ENCODE data around the gene CNTNAP2.
"Not testable (repeated sequence)": the region's sequence is repeated elsewhere in the genome, so short reads cannot be mapped to it uniquely, and the experiment has no call there.

The CNTNAP2 gene

GRCh38 chr7:147595042-147595441, 1478.4 kb downstream of the CNTNAP2 start:
- H3K4me3 ChIP-seq (ENCODE audit: insufficient read depth, low read length, poor library complexity, severe bottlenecking), result no peak overlapping the region
- H3K36me3 ChIP-seq (ENCODE audit: low read length), result no peaks in the 10 kb centered on the region
- H4K20me1 ChIP-seq (ENCODE audit: low read depth, low read length), result no peaks in the 10 kb centered on the region
- no peaks in the 10 kb centered on the region for H3K9me2 ChIP-seq (replicated peaks; ENCODE audit: insufficient read depth, low read length)
- no peak overlapping the region for H3K27ac ChIP-seq (ENCODE audit: low read depth, low read length)
- no peak overlapping the region for H2AFZ ChIP-seq (ENCODE audit: low read depth, low read length, severe bottlenecking)
- H3K4me2 ChIP-seq (ENCODE audit: low read depth, low read length, poor library complexity, severe bottlenecking), result no peak overlapping the region
- TF ChIP-seq EZH2phosphoT487 (conservative IDR thresholded peaks at IDR 0.05; ENCODE audit: low read length) (no peak), CTCF (IDR thresholded peaks at IDR 0.05; ENCODE audit: insufficient read depth, low read length, poor library complexity, severe bottlenecking) (no peak)
- H3K79me2 ChIP-seq (ENCODE audit: insufficient read depth, low read length), result no peaks in the 10 kb centered on the region
- H3K27me3 ChIP-seq (ENCODE audit: low read length), result no peaks in the 10 kb centered on the region
- H3K9me3 ChIP-seq (ENCODE audit: insufficient read depth, low read length), result no peaks in the 10 kb centered on the region
- no peaks in the 10 kb centered on the region for H3F3A ChIP-seq (ENCODE audit: insufficient read depth)
- no peak overlapping the region for H3K9ac ChIP-seq (ENCODE audit: low read length)

- not testable (repeated sequence) for H3K4me2 ChIP-seq (ENCODE audit: low read depth, low read length, poor library complexity, severe bottlenecking)
These were observed 1482.1 kb downstream of the CNTNAP2 start for GRCh38 chr7:147598687-147599086.

GRCh38 chr7:147605323-147605722, 1488.7 kb downstream of the CNTNAP2 start:
- Histone ChIP-seq H3K36me3 (ENCODE audit: low read length) (no peaks in the 10 kb centered on the region), H3K79me2 (ENCODE audit: insufficient read depth, low read length) (no peaks in the 10 kb centered on the region), H3F3A (ENCODE audit: insufficient read depth) (no peaks in the 10 kb centered on the region), H3K9ac (ENCODE audit: low read length) (no peak overlapping the region), H3K9me2 (replicated peaks; ENCODE audit: insufficient read depth, low read length) (no peaks in the 10 kb centered on the region), H3K27ac (ENCODE audit: low read depth, low read length) (no peak overlapping the region), H3K4me3 (ENCODE audit: insufficient read depth, low read length, poor library complexity, severe bottlenecking) (no peak overlapping the region), H3K4me2 (ENCODE audit: low read depth, low read length, poor library complexity, severe bottlenecking) (no peak overlapping the region), H3K9me3 (ENCODE audit: insufficient read depth, low read length) (no peaks in the 10 kb centered on the region), H4K20me1 (ENCODE audit: low read depth, low read length) (no peaks in the 10 kb centered on the region), H3K27me3 (ENCODE audit: low read length) (no peaks in the 10 kb centered on the region), H2AFZ (ENCODE audit: low read depth, low read length, severe bottlenecking) (no peak overlapping the region)
- TF ChIP-seq CTCF (IDR thresholded peaks at IDR 0.05; ENCODE audit: insufficient read depth, low read length, poor library complexity, severe bottlenecking) (no peak), EZH2phosphoT487 (conservative IDR thresholded peaks at IDR 0.05; ENCODE audit: low read length) (no peak)

More at GRCh38 chr7:147598687-147599086, 1482.1 kb downstream of the CNTNAP2 start:
- not testable (repeated sequence) for H3K27ac ChIP-seq (ENCODE audit: low read depth, low read length); H3F3A ChIP-seq (ENCODE audit: insufficient read depth); H3K9ac ChIP-seq (ENCODE audit: low read length); H2AFZ ChIP-seq (ENCODE audit: low read depth, low read length, severe bottlenecking); H3K4me3 ChIP-seq (ENCODE audit: insufficient read depth, low read length, poor library complexity, severe bottlenecking); H4K20me1 ChIP-seq (ENCODE audit: low read depth, low read length); H3K9me3 ChIP-seq (ENCODE audit: insufficient read depth, low read length); H3K36me3 ChIP-seq (ENCODE audit: low read length); H3K27me3 ChIP-seq (ENCODE audit: low read length); H3K79me2 ChIP-seq (ENCODE audit: insufficient read depth, low read length); H3K9me2 ChIP-seq (replicated peaks; ENCODE audit: insufficient read depth, low read length)

GRCh38 chr7:147607157-147607800, 1490.7 kb downstream of the CNTNAP2 start:
- H3K4me3 ChIP-seq (ENCODE audit: insufficient read depth, low read length, poor library complexity, severe bottlenecking), result no peak overlapping the region
- H3K4me2 ChIP-seq (ENCODE audit: low read depth, low read length, poor library complexity, severe bottlenecking), result no peak overlapping the region
- no peaks in the 10 kb centered on the region for H3K27me3 ChIP-seq (ENCODE audit: low read length)
- no peak overlapping the region for H2AFZ ChIP-seq (ENCODE audit: low read depth, low read length, severe bottlenecking)
- no peaks in the 10 kb centered on the region for H3K9me2 ChIP-seq (replicated peaks; ENCODE audit: insufficient read depth, low read length)
- no peaks in the 10 kb centered on the region for H3F3A ChIP-seq (ENCODE audit: insufficient read depth)
- no peaks in the 10 kb centered on the region for H4K20me1 ChIP-seq (ENCODE audit: low read depth, low read length)
- H3K9me3 ChIP-seq (ENCODE audit: insufficient read depth, low read length), result no peaks in the 10 kb centered on the region
- TF ChIP-seq EZH2phosphoT487 (conservative IDR thresholded peaks at IDR 0.05; ENCODE audit: low read length), result no peak
- TF ChIP-seq CTCF (IDR thresholded peaks at IDR 0.05; ENCODE audit: insufficient read depth, low read length, poor library complexity, severe bottlenecking), result no peak
- H3K27ac ChIP-seq (ENCODE audit: low read depth, low read length), result no peak overlapping the region
- H3K36me3 ChIP-seq (ENCODE audit: low read length), result no peaks in the 10 kb centered on the region
- no peaks in the 10 kb centered on the region for H3K79me2 ChIP-seq (ENCODE audit: insufficient read depth, low read length)
- H3K9ac ChIP-seq (ENCODE audit: low read length), result no peak overlapping the region
